ENCODE measurements around the gene ZBTB8OS.
A peak's percentile ranks its signal among the peaks of the same experiment; 100 is the strongest.

ZBTB8OS gene

GRCh38 chr1:32612189-32612881 is 38.0 kb downstream of the ZBTB8OS start:
- no peak for TF ChIP-seq CTCF (IDR thresholded peaks at IDR 0.05)
- Histone ChIP-seq H3K27me3 (no peaks in the 10 kb centered on the region), H3K27ac (peak overlapping the region in 1 of 2 donors; percentile 41), H3K9me3 (no peaks in the 10 kb centered on the region), H3K4me1 (peaks cover 0 to 10% (median 0%) of the 10 kb centered on the region in 4 donors), H3K36me3 (peaks cover 0 to under 1% (median 0%) of the 10 kb centered on the region in 3 donors), H3K4me3 (peak overlapping the region; percentile 46 to 54)
- intact Hi-C loops (cut with DNase I; ENCODE audit: low total_unique reads) = loop anchor here (10.0 kb wide), 1 partner anchor 158 kb away; no protein-coding TSS in a partner anchor
- DNase-seq = peak; percentile 82 to 90

- intact Hi-C loops (cut with DNase I; ENCODE audit: low total_unique reads) = loop anchor here (10.0 kb wide), 1 partner anchor 157 kb away; no protein-coding TSS in a partner anchor
- peaks cover 0 to 10% (median 0%) of the 10 kb centered on the region in 4 donors for H3K4me1 ChIP-seq
- peak overlapping the region; percentile 46 to 54 for H3K4me3 ChIP-seq
- H3K9me3 ChIP-seq = no peaks in the 10 kb centered on the region
- no peak for DNase-seq
- no peak for TF ChIP-seq CTCF (IDR thresholded peaks at IDR 0.05)
- no peaks in the 10 kb centered on the region for H3K27me3 ChIP-seq
- peaks cover 0 to 5% (median 0%) of the 10 kb centered on the region in 3 donors for H3K36me3 ChIP-seq
- H3K27ac ChIP-seq = peak overlapping the region in 1 of 2 donors; percentile 41
These were observed 38.5 kb downstream of the ZBTB8OS start for GRCh38 chr1:32611859-32612188.

GRCh38 chr1:32609180-32609579 is 41.2 kb downstream of the ZBTB8OS start:
- no peak for DNase-seq
- no peak overlapping the region for H3K27ac ChIP-seq
- no peak for TF ChIP-seq CTCF (IDR thresholded peaks at IDR 0.05)
- no peak overlapping the region for H3K4me3 ChIP-seq
- H3K27me3 ChIP-seq = no peaks in the 10 kb centered on the region
- H3K9me3 ChIP-seq = no peaks in the 10 kb centered on the region
- intact Hi-C loops (cut with DNase I; ENCODE audit: low total_unique reads) = no loop called here
- peaks cover 0 to 10% (median 0%) of the 10 kb centered on the region in 4 donors for H3K4me1 ChIP-seq
- peaks cover 0 to 17% (median 9%) of the 10 kb centered on the region in 3 donors for H3K36me3 ChIP-seq

- no peaks in the 10 kb centered on the region for H3K9me3 ChIP-seq
- TF ChIP-seq CTCF (IDR thresholded peaks at IDR 0.05) = no peak
- H3K36me3 ChIP-seq = peaks cover 0 to 17% (median 9%) of the 10 kb centered on the region in 3 donors
- DNase-seq = no peak
- no peak overlapping the region for H3K27ac ChIP-seq
- H3K4me1 ChIP-seq = no peaks in the 10 kb centered on the region
- no peak overlapping the region for H3K4me3 ChIP-seq
- intact Hi-C loops (cut with DNase I; ENCODE audit: low total_unique reads) = no loop called here
- H3K27me3 ChIP-seq = no peaks in the 10 kb centered on the region
These were observed 43.6 kb downstream of the ZBTB8OS start for GRCh38 chr1:32606565-32607371.

GRCh38 chr1:32605711-32606424 is 44.5 kb downstream of the ZBTB8OS start:
- intact Hi-C loops (cut with DNase I; ENCODE audit: low total_unique reads) = no loop called here
- H3K4me3 ChIP-seq = no peak overlapping the region
- DNase-seq = no peak
- no peaks in the 10 kb centered on the region for H3K27me3 ChIP-seq
- no peaks in the 10 kb centered on the region for H3K4me1 ChIP-seq
- H3K9me3 ChIP-seq = no peaks in the 10 kb centered on the region
- no peak overlapping the region for H3K27ac ChIP-seq
- no peak for TF ChIP-seq CTCF (IDR thresholded peaks at IDR 0.05)
- peaks cover 0 to 22% (median 9%) of the 10 kb centered on the region in 3 donors for H3K36me3 ChIP-seq

Data from tibial artery (tissue), 4 donors.